NCI-H345 treated with DMSO at 0.1 percent for 48 hours (cell line): ENCODE measurements around the gene DHX38.
A peak's percentile ranks its signal among the peaks of the same experiment; 100 is the strongest.

Source experiments
- DNase-seq: peaks from one replicate; lab custom pipeline; 2025; ENCODE audit not compliant: unreplicated experiment; lab: John Stamatoyannopoulos, UW

DHX38 gene

DNA sequence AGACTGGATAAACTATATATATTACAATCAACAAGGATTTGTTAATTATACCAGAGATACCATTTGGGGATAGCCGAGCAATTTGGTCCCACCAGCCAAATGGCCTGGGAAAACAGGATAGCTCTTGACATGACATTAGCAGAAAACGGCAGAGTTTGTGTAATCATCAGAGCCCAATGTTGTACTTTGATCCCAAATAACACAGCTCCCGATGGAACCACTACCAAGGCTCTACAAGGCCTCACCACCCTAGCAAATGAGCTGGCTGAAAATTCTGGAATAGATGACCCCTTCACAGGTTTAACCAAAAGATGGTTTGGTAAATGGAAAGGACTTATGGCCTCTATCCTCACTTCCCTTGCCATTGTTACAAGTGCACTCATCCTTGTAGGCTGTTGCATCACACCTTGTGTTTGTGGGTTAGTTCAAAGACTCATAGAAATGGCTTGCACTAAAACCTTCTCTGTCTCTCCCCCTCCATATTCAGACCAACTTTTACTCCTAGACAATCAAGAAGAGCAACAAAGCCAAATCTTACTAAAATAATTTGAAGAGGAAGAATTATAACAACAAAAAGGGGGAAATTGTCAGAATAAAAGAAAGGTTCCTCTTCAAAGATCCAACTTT, 9.8 kb upstream of the DHX38 start:
- DNase-seq = no peak

DNA sequence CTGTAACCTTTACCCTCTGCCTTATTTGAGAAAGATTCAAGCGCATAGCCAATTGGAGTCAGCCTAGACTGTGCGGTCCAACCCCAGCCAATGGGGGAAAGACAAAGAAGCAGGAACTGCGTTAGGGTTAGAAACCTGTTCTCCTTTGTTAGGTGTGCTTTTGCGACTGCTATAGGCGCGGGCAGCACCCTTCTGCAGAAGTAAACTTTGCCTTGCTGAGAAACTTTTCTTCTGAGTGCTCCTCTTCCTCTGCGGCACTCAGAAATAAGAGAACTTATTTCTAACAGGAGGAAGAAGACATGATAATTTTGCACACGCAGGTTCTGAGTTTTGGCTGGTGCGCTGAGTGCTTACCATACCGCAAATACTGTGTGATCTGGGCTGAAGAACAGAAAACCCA, 9.2 kb upstream of the DHX38 start:
- no peak for DNase-seq

DNA sequence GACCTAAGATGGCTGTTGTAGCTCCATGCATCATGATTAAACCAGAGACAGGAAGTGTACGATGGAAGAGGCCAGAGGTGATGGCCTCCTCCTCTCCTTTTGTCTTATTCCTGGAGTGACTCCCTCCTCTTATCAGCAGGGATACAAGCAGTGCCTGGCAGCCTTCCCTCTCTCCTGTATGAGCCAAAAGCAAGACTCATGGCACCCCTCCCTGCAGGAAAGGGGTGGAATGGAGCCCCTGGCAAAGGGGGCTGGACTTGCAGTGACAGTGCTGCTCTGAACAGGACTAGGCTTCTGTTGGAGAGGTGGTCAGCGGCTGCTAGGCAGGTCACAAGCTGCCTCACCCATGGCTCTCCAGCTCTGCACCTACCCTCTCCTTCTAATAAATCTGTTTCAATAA, 8.6 kb upstream of the DHX38 start:
- DNase-seq = no peak

DNA sequence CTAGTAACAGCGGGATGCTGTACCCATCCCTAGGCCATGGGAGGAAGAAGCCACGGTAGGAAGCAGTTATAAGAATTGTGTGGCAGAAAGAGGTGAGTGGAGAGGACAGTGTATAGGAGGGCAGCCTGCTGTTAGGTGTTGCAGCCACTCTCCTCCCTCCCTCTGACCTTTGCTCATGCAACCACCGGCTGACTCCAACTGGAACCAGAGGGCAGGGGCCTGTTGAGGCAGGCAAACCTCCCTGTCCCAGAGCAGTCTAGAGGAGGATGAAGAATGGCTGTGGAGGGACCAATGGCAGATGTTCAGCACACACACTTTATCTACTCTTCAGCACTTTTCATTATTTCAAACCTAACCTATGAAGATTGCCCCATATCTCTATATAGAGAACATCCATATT, 2.4 kb upstream of the DHX38 start:
- DNase-seq = no peak

DNA sequence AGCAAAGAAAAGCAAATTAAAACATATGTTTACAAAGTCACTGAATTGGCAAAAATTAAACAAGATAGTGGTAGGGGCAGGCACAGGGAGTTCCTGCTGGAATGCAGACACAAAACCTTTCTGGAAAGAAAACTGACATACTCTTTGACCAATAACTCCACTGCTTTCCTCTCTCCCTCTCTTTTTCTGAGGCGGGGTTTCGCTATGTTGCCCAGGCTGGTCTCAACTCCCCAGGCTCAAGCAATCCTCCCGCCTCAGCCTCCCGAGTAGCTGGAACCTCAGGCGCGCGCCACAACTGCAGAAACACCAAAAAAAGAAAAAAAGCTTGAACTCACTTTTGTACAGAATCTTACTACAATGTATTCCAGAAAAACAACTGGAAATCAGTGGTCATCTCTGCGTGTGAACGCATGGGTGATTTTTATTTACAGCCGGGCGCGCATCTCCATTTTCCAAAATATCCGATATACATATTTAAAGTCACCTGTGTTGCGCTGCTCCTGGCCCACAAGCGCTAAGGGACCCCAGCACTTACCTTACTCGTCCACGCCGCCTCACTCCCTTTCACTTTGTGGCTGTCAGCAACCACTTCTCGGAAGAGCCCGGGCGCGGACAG, 707 bp upstream of the DHX38 start:
- DNase-seq = peak; percentile 3

DNA sequence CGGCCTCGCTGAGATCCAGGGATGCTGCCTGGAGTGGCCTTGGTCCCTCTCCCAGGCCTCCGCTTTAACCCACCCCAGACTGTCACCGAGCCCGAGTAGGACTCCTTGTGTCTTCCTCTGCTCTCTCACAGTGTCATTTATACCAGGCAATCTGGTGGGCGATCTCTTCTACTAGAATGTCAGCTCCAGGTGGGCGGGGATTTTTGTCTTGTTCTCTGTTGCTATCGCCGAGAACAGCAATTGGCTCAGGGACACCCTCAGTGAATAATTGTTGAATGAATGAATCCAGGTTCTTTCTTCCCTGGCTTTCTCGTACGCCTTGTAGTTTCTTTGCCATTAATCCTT, 591 bp downstream of the DHX38 start:
- DNase-seq = no peak

DNA sequence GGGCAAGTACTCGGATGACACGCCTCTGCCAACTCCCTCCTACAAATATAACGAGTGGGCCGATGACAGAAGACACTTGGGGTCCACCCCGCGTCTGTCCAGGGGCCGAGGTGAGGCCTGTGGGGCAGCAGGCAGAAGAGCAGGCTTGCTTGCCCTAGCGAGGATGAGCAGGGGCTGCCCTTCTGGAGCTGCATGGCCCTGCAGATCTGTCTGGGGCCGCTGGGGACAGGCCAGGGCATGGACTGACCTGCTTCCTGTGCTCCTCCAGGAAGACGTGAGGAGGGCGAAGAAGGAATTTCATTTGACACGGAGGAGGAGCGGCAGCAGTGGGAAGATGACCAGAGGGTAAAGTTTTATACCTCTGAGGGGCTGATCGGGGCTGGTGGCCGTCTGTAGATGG, 5.3 kb downstream of the DHX38 start:
- no peak for DNase-seq

DNA sequence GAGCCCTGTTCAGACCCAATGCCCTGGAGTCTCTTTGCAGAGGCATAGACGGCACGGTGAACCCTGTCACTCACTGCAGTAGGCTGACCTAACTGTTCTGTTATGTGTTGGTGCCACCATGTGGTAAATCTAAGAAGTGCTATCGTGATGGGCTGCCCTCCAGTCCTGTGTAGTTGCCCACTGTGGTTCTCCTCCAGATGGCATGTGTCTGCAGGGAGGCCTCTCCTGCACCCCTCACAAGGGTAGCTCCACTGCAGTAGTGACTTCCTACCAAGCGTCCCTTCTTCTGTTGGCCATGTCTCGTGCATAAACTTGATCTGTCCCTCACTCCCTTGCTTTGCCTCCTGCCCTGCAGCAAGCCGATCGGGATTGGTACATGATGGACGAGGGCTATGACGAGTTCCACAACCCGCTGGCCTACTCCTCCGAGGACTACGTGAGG, 5.8 kb downstream of the DHX38 start:
- DNase-seq = no peak

DNA sequence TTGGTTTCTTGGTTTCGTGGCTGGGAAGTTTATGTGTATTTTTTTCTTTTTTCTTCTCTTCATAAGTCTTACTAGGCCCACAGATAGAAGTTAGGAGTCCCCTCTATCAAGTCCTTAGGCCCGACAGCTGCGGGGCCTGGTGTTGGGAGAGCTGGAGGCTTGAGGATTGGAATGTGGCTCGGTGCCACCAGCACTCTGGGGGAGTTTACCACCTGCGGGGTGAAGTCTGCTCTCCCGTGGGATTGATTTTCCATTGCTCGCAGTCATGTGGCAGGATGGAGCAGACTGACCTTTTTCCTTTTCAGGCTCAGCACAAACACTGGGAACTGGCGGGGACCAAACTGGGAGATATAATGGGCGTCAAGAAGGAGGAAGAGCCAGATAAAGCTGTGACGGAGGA, 7.5 kb downstream of the DHX38 start:
- DNase-seq = no peak

DNA sequence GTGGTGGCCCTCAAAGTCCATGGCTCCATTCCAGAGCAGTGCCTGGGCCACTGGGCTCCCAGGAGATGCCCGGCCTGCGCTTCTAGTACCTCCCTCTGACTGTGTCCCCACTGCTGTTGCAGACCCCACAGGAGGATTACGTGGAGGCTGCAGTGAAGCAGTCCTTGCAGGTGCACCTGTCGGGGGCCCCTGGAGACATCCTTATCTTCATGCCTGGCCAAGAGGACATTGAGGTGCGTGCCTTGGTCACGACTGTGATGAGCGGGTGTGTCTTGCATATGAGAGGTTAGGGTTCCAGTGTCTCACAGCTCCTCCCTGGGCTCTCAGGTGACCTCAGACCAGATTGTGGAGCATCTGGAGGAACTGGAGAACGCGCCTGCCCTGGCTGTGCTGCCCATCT, 11.3 kb downstream of the DHX38 start:
- DNase-seq = no peak

DNA sequence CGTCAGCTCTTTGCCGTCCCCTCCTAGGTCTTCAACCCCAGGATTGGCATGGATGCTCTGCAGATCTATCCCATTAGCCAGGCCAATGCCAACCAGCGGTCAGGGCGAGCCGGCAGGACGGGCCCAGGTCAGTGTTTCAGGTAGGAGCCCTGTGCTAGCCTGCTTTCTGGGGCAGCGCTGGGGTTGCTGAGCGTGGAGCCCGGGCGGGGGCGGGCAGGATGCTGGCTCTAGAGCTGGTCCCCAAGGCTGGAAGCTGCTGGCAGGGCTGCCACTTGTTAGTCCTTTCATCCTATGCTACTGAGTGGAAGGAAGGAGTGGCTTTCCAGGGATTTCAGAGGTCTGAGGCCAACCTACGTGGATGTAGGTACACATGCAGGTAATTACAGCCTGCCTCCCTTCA, 12.3 kb downstream of the DHX38 start:
- no peak for DNase-seq

DNA sequence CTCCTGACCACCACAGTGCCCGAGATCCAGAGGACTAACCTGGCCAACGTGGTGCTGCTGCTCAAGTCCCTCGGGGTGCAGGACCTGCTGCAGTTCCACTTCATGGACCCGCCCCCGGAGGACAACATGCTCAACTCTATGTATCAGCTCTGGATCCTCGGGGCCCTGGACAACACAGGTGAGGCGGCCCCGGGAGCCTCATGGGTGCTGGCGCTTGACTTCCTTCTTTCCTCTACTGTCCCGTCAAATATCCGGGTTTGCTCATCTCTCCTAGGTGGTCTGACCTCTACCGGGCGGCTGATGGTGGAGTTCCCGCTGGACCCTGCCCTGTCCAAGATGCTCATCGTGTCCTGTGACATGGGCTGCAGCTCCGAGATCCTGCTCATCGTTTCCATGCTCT, 13.7 kb downstream of the DHX38 start:
- DNase-seq = no peak

DNA sequence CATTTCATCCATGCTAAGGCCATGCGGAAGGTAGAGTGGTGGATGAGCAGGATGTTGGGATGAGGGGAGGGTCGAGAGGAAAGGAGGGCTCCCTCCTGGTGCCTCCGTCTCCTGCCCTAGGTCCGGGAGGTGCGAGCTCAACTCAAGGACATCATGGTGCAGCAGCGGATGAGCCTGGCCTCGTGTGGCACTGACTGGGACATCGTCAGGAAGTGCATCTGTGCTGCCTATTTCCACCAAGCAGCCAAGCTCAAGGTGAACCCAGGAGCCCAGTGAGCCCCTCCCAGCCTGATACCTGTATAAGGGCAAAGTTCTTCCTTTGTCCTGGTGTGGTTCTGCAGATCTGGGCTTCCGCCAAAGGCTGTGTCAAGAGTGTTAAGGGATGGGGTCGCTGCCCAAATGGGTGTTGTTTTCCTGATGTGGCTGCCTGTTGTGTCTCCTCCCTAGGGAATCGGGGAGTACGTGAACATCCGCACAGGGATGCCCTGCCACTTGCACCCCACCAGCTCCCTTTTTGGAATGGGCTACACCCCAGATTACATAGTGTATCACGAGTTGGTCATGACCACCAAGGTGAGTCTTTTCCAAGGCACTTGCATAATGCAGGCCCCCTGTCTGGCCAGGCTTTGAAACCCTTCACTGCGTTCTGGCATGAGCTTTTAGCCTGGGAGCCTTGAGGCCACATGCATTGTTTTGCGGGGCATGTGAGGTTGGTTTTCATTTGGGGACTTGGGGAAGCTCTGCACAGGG, 14.9 kb downstream of the DHX38 start:
- no peak for DNase-seq

DNA sequence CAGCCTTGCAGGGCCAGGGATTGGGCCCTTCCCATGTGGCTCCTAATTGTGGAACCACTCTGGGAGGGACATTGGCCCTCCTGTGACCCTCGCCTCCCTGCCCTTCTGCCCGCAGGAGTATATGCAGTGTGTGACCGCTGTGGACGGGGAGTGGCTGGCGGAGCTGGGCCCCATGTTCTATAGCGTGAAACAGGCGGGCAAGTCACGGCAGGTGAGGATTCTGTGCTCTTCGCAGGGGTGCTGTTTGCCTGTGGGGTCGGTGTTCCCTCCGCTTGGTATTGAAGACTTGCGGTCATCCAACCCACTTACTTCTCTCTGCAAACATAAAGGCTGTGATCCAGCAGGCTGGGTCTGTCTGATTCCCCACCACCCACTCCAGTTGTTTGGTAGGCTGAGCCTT, 15.7 kb downstream of the DHX38 start:
- no peak for DNase-seq

DNA sequence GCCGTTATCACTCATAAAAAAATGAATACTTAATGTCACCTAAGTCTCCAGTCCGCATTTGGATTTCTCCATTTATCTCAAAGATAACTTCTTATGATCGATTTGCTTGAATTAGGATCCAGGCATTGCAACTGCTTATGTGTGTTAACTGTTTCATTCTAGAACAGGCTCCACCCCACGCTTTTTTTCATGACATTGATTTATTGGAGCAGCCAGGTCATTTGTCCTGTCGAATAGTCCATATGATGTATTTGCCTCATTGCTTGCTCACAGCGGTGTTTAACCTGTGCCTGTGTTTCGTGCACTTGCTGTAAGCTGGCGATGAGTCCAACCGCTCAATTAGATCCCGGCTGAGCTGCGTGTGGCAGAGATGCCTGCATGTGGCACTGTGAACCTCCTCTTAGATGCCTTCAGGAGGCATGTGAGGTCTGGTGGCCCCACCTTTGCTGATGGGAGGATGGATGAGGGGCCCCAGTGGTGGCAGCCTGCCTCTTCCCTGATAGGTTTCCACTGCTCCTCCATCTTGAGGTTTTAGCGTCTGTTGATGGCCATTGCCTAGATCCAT, 16.4 kb downstream of the DHX38 start:
- DNase-seq = no peak

DNA sequence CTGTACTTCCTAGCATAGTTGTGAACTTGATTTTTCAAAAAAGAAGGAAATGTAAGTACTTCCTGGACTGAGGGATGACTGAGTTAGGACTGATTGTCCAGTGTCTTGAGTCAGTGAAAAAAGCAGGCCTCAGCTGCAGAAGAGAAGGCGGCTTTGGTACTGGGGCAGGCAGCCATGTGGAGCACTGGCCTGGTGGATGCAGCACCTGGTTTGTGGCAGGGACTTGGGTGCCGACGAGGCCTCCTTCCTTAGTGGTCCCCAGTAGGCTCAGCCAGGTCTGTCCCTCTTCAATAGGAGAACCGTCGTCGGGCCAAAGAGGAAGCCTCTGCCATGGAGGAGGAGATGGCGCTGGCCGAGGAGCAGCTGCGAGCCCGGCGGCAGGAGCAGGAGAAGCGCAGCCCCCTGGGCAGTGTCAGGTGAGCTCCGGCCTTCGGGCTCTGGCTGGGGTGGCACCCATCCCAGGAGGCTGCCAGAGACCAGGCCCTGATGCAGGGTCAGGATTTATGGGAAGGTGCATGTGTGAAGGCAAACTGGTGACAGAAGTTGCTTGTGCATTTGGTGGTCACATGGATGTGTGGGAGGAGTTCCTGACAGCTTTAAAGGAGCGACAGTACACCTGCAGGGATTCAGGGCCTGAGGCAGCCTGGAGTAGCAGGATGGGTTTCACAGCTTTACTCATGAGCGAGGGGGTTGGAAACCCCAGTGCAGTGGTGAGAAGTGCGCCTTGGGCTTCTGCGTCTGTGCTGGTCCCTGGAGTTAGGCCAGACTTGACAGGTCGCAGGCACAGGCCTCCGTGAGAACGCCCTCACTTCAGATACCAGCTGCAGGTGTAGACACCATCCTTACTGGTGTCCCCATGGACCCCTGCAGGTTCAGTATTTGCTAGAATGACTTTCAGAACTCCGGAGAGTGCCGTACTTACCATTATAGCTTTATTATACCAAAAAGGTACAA, 17.3 kb downstream of the DHX38 start:
- no peak for DNase-seq

DNA sequence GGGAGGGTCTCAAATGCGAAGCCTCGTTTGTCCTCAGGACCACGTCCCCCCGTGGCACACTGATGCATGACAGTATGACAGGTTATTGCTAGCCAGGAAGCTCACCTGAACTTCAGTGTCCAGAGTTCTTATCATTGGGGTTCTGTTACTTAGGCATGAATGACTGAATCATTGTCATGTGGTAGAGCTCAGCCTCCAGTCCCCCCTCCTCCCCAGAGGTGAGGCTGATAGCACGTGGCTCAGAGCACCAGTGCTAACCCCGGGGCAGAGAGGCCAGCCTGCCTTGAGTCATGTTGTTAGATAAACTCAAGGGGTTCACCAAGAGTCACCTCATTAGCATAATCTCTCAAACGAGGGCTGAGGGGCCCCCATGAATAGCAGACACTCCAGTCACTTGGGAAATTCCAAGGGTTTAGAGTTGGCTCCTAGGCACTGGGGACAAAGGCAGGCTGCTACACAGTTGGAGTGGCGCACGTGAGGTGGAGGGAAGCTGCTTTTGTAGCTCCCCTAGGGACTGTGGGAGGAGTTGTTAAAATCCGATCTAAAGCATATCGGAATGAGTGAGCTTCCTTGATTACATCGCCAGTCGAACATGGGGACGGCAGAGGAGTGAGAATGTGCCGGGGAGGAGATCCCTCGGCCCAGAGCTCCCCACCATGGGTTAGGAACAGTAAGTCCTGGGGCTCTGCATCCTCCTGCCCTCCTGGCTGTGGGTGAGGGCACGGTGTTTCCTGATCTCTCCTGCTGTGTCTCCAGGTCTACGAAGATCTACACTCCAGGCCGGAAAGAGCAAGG, 18.2 kb downstream of the DHX38 start:
- no peak for DNase-seq

DNA sequence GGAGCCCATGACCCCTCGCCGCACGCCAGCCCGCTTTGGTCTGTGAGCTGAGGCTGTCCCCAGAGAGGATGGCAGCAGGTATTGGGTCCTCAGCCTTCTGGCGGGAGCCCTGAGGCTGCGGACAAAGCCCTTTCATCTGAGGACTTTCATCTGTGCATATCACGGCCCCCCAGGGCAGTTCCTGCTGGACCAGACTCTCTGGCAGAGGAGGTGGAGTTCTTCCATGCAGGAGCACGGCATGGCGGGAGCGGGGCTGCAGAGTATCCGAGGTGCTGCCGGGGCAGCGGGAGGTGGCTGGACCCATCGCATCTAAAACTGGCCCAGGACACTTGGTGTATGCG, 18.8 kb downstream of the DHX38 start:
- no peak for DNase-seq

DNA sequence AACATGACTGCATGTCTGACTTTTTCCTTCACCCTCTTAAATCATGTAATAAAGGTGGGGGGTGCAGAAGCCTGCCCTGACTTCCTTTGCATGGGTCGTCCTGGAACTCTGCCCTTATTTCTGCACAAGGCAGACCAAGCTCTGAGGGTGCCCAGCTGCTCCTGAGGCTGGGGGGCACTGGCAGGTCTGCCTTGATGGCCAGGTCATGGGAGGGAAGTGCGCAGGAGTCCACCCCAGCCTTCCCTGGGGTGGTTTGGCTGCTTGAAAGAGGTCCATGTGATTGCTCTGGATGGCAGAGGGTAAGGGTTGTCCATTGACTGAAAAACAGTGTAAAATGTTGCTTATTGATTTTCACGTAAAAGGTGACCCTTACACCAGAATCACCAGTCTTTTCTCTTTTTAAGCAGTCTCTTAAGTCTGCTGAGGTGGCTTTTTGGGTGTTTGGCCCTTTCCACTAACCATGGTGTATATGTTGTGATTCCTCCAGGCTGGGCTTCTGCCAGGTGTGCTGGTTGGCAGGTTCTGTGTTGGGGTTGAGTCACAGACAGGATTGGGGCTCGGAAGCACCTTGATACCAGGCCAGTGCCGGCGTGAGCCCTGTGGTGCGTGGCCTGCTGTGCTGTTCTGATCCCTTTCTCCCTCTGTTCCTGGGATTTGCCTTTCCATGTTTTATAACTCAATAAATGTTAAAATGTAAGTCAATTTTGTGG, 19.4 kb downstream of the DHX38 start:
- no peak for DNase-seq

DNA sequence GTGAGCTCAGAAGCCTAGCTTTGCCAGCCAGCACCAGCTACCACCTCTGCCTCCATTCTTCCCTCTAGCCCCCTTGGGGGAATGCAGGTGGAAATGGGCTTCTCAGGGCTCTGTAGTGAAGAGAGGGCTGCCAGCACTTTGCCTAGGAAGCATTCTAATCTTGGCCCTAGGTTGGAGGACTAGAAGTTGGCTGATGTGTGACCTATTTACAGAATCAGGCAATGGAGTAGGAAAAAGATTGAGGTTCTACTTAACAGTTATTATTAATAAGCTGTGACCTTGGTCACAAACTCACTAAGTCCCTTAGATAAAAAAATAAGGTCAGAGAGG, 19.9 kb downstream of the DHX38 start:
- DNase-seq = no peak
